NK-92 (cell line): ENCODE measurements around the gene C11orf68.

ENCODE experiments used
- DNase-seq: peaks from one replicate; lab custom pipeline; 2025; ENCODE audit not compliant: unreplicated experiment; lab: John Stamatoyannopoulos, UW

Gene C11orf68

GRCh38 chr11:65872586-65873317, 46.1 kb downstream of the C11orf68 start, which contains the start of gene EFEMP2:
Gene EFEMP2, minus strand, starts transcription at chr11:65872800. Its CDS starts 446 bp downstream, at chr11:65872354.
- no peak for DNase-seq

- DNase-seq: no peak
These were observed 46.9 kb downstream of the C11orf68 start for GRCh38 chr11:65871811-65872548.

- no peak for DNase-seq
These were observed 47.9 kb downstream of the C11orf68 start for GRCh38 chr11:65870706-65871681.

GRCh38 chr11:65870307-65870658, 48.6 kb downstream of the C11orf68 start:
- no peak for DNase-seq

GRCh38 chr11:65869643-65870306, 49.1 kb downstream of the C11orf68 start:
- no peak for DNase-seq

GRCh38 chr11:65868907-65869306, 50.0 kb downstream of the C11orf68 start:
- no peak for DNase-seq

- no peak for DNase-seq
These were observed 50.7 kb downstream of the C11orf68 start for GRCh38 chr11:65868076-65868667.

GRCh38 chr11:65867284-65868071, 51.4 kb downstream of the C11orf68 start:
- no peak for DNase-seq
